Upper lobe of right lung (tissue), 1 donor: ENCODE measurements around the gene CEMP1. TPM values are rescaled to one million over a fixed set of nuclear protein-coding genes. Genes with fewer than 3 reads are reported as not detected.
"Not testable (repeated sequence)": the region's sequence is repeated elsewhere in the genome, so short reads cannot be mapped to it uniquely, and the experiment has no call there.

ENCODE experiments used
- ATAC-seq: fragments of 200-7000 bp; cut with Tn5 transposase; one replicate; pipeline ENCODE4 v1.9.1; 2020; ENCODE audit warnings: mild to moderate bottlenecking, moderate library complexity
- DNase-seq: peaks from one replicate; pipeline ENCODE4 v3.0.0-alpha.2; 2020
- H3K27ac ChIP-seq: fragments of 200-600 bp; one replicate; pipeline ENCODE4 v1.8.0; 2022
- H3K27me3 ChIP-seq: fragments of 200-600 bp; one replicate; pipeline ENCODE4 v1.8.0; 2022; ENCODE audit warnings: mild to moderate bottlenecking
- H3K36me3 ChIP-seq: fragments of 200-600 bp; one replicate; pipeline ENCODE4 v1.8.0; 2022
- H3K4me1 ChIP-seq: fragments of 200-600 bp; one replicate; pipeline ENCODE4 v1.8.0; 2022
- H3K4me3 ChIP-seq: fragments of 200-600 bp; one replicate; pipeline ENCODE4 v1.8.0; 2022; ENCODE audit warnings: mild to moderate bottlenecking
- H3K9me3 ChIP-seq: fragments of 200-600 bp; one replicate; pipeline ENCODE4 v1.8.0; 2022
- CTCF ChIP-seq: fragments of 200-600 bp; IDR thresholded peaks from one replicate; pipeline ENCODE4 v1.8.0; 2022; ENCODE audit warnings: antibody characterized with exemption
- intact Hi-C: fragments of 100-400 bp; cut with DNase I; formaldehyde crosslinking; loops from one replicate; pipeline ENCODE4 v1.11.0; 2022
- long read RNA-seq: library from polyadenylated mRNA; unstranded; transcript quantifications from one replicate; pipeline ENCODE4 v2.0.0, GENCODE V29; 2021
- total RNA-seq: library from RNA; stranded (reverse); fragmentation: NEBNext Ultra II Directional; extraction: Animal tissue kit (Norgen Biotek cat#: 25700); gene quantifications from one replicate; pipeline ENCODE4 v1.2.1, GENCODE V29; 2021
- donor health status: DM: no; HTN: yes; CAD: no; lungs with severe emphysema.

Gene CEMP1
- 1.4 TPM for total RNA-seq
- long read RNA-seq, partial matches to known transcripts: 0 of 1 reads
- long read RNA-seq, other reads (novel, unspliced or antisense): 1 of 1 reads

GRCh38 chr16:2531371-2531695 is at the start of gene CEMP1:
CEMP1 (minus strand) TSS chr16:2531408; CDS start chr16:2531073, 335 bp downstream.
- Histone ChIP-seq H3K27ac (peak within 1 kb of the TSS; percentile 89), H3K4me1 (peaks cover 9% of the 10 kb centered on the region), H3K27me3 (no peaks in the 10 kb centered on the region), H3K9me3 (no peaks in the 10 kb centered on the region), H3K36me3 (peaks cover 34% of the 10 kb centered on the region), H3K4me3 (peak within 1 kb of the TSS; percentile 63)
- intact Hi-C loops: no loop called here
- TF ChIP-seq CTCF: no peak
- ATAC-seq (no peak), DNase-seq (no peak)

GRCh38 chr16:2580818-2581217 is 49.6 kb upstream of the CEMP1 start:
- peaks cover 12% of the 10 kb centered on the region for H3K36me3 ChIP-seq
- H3K9me3 ChIP-seq, H3K4me3 ChIP-seq, intact Hi-C loops, DNase-seq, ATAC-seq, H3K27ac ChIP-seq, H3K27me3 ChIP-seq, H3K4me1 ChIP-seq: not testable (repeated sequence)

GRCh38 chr16:2580143-2580542 is 48.9 kb upstream of the CEMP1 start:
- H3K36me3 ChIP-seq, H3K4me3 ChIP-seq, H3K9me3 ChIP-seq, intact Hi-C loops, H3K4me1 ChIP-seq, H3K27me3 ChIP-seq, H3K27ac ChIP-seq: not testable (repeated sequence)
- peak; percentile 66 for ATAC-seq
- DNase-seq: peak; percentile 66

GRCh38 chr16:2578905-2579304 is 47.7 kb upstream of the CEMP1 start:
- DNase-seq, H3K27ac ChIP-seq, intact Hi-C loops, H3K4me1 ChIP-seq, H3K27me3 ChIP-seq, ATAC-seq, H3K9me3 ChIP-seq, H3K4me3 ChIP-seq, H3K36me3 ChIP-seq: not testable (repeated sequence)

GRCh38 chr16:2577044-2577443 is 45.8 kb upstream of the CEMP1 start:
- intact Hi-C loops: not testable (repeated sequence)
- ATAC-seq: peak; percentile 18

GRCh38 chr16:2575839-2576238 is 44.6 kb upstream of the CEMP1 start:
- DNase-seq, H3K36me3 ChIP-seq, H3K27ac ChIP-seq, H3K27me3 ChIP-seq, ATAC-seq, intact Hi-C loops, H3K4me1 ChIP-seq, H3K9me3 ChIP-seq, H3K4me3 ChIP-seq: not testable (repeated sequence)

More at GRCh38 chr16:2577044-2577443, 45.8 kb upstream of the CEMP1 start:
- H3K4me1 ChIP-seq, H3K4me3 ChIP-seq, H3K27me3 ChIP-seq, H3K36me3 ChIP-seq, H3K9me3 ChIP-seq, DNase-seq, H3K27ac ChIP-seq: not testable (repeated sequence)

GRCh38 chr16:2572704-2573103 is 41.5 kb upstream of the CEMP1 start:
- H3K27ac ChIP-seq, H3K9me3 ChIP-seq, H3K4me3 ChIP-seq, ATAC-seq, intact Hi-C loops, DNase-seq, H3K4me1 ChIP-seq, H3K27me3 ChIP-seq, H3K36me3 ChIP-seq: not testable (repeated sequence)

GRCh38 chr16:2568573-2568972 is 37.4 kb upstream of the CEMP1 start:
- H3K9me3 ChIP-seq, H3K36me3 ChIP-seq, H3K27ac ChIP-seq, DNase-seq, H3K27me3 ChIP-seq, H3K4me1 ChIP-seq, H3K4me3 ChIP-seq, intact Hi-C loops: not testable (repeated sequence)
- peak; percentile 83 for ATAC-seq

- intact Hi-C loops, H3K36me3 ChIP-seq, H3K27ac ChIP-seq, H3K9me3 ChIP-seq, H3K4me3 ChIP-seq, DNase-seq, H3K27me3 ChIP-seq, H3K4me1 ChIP-seq, ATAC-seq: not testable (repeated sequence)
These were observed 36.3 kb upstream of the CEMP1 start for GRCh38 chr16:2567506-2567905.

GRCh38 chr16:2560798-2561133 is 29.6 kb upstream of the CEMP1 start:
- H3K9me3 ChIP-seq, H3K4me1 ChIP-seq, intact Hi-C loops, H3K27ac ChIP-seq, H3K4me3 ChIP-seq, H3K27me3 ChIP-seq, H3K36me3 ChIP-seq: not testable (repeated sequence)
- peak; percentile 43 for TF ChIP-seq CTCF
- peak; percentile 88 for DNase-seq
- ATAC-seq: peak; percentile 93

- H3K4me3 ChIP-seq, H3K27me3 ChIP-seq, H3K27ac ChIP-seq, H3K36me3 ChIP-seq, DNase-seq, H3K9me3 ChIP-seq, intact Hi-C loops, H3K4me1 ChIP-seq: not testable (repeated sequence)
- peak; percentile 77 for ATAC-seq
These were observed 29.1 kb upstream of the CEMP1 start for GRCh38 chr16:2560131-2560797.

- H3K36me3 ChIP-seq, H3K27me3 ChIP-seq, ATAC-seq, DNase-seq, H3K9me3 ChIP-seq, H3K27ac ChIP-seq, H3K4me3 ChIP-seq, intact Hi-C loops, H3K4me1 ChIP-seq: not testable (repeated sequence)
These were observed 25.9 kb upstream of the CEMP1 start for GRCh38 chr16:2557150-2557549.
